Measurements from ENCODE around the gene DOCK6. TPM values are rescaled to one million over a fixed set of nuclear protein-coding genes. Genes with fewer than 3 reads are reported as not detected.

The DOCK6 gene
- total RNA-seq, 1 donor from 2014 or later = 86.9 TPM

GRCh38 chr19:11252665-11253355 is 9.5 kb downstream of the DOCK6 start:
- no peaks in the 10 kb centered on the region for H3K9me3 Mint-ChIP-seq (ENCODE audit: unreplicated experiment)
- no peaks in the 10 kb centered on the region for H3K27me3 Mint-ChIP-seq (ENCODE audit: unreplicated experiment)
- H3K36me3 Mint-ChIP-seq (ENCODE audit: unreplicated experiment) = peaks cover 9% of the 10 kb centered on the region
- H3K4me1 Mint-ChIP-seq (ENCODE audit: unreplicated experiment) = peaks cover under 1% of the 10 kb centered on the region
- TF ChIP-seq CTCF (IDR thresholded peaks at IDR 0.05) = no peak
- peak overlapping the region; percentile 18 for H3K27ac Mint-ChIP-seq (ENCODE audit: unreplicated experiment)
- no peak for DNase-seq (ENCODE audit: extremely low spot score, unreplicated experiment)
- no peak overlapping the region for H3K4me3 Mint-ChIP-seq (ENCODE audit: unreplicated experiment)

- no peak overlapping the region for H3K27ac Mint-ChIP-seq (ENCODE audit: unreplicated experiment)
- peaks cover 15% of the 10 kb centered on the region for H3K36me3 Mint-ChIP-seq (ENCODE audit: unreplicated experiment)
- DNase-seq (ENCODE audit: extremely low spot score, unreplicated experiment) = no peak
- H3K9me3 Mint-ChIP-seq (ENCODE audit: unreplicated experiment) = no peaks in the 10 kb centered on the region
- TF ChIP-seq CTCF (IDR thresholded peaks at IDR 0.05) = no peak
- H3K4me1 Mint-ChIP-seq (ENCODE audit: unreplicated experiment) = peaks cover 3% of the 10 kb centered on the region
- no peak overlapping the region for H3K4me3 Mint-ChIP-seq (ENCODE audit: unreplicated experiment)
- no peaks in the 10 kb centered on the region for H3K27me3 Mint-ChIP-seq (ENCODE audit: unreplicated experiment)
These were observed 10.5 kb downstream of the DOCK6 start for GRCh38 chr19:11251650-11252314.

- Mint-ChIP-seq H3K9me3 (ENCODE audit: unreplicated experiment) (no peaks in the 10 kb centered on the region), H3K27ac (ENCODE audit: unreplicated experiment) (no peak overlapping the region), H3K4me1 (ENCODE audit: unreplicated experiment) (peaks cover 3% of the 10 kb centered on the region), H3K27me3 (ENCODE audit: unreplicated experiment) (no peaks in the 10 kb centered on the region), H3K36me3 (ENCODE audit: unreplicated experiment) (peaks cover 20% of the 10 kb centered on the region), H3K4me3 (ENCODE audit: unreplicated experiment) (no peak overlapping the region)
- no peak for DNase-seq (ENCODE audit: extremely low spot score, unreplicated experiment)
- TF ChIP-seq CTCF (IDR thresholded peaks at IDR 0.05) = no peak
These were observed 11.1 kb downstream of the DOCK6 start for GRCh38 chr19:11251217-11251616.

GRCh38 chr19:11248852-11249251 is 13.5 kb downstream of the DOCK6 start:
- H3K27me3 Mint-ChIP-seq (ENCODE audit: unreplicated experiment) = no peaks in the 10 kb centered on the region
- H3K4me1 Mint-ChIP-seq (ENCODE audit: unreplicated experiment) = peaks cover 3% of the 10 kb centered on the region
- peaks cover 22% of the 10 kb centered on the region for H3K36me3 Mint-ChIP-seq (ENCODE audit: unreplicated experiment)
- no peak overlapping the region for H3K4me3 Mint-ChIP-seq (ENCODE audit: unreplicated experiment)
- TF ChIP-seq CTCF (IDR thresholded peaks at IDR 0.05) = no peak
- no peak overlapping the region for H3K27ac Mint-ChIP-seq (ENCODE audit: unreplicated experiment)
- no peak for DNase-seq (ENCODE audit: extremely low spot score, unreplicated experiment)
- no peaks in the 10 kb centered on the region for H3K9me3 Mint-ChIP-seq (ENCODE audit: unreplicated experiment)

- H3K27ac Mint-ChIP-seq (ENCODE audit: unreplicated experiment) = no peak overlapping the region
- H3K4me1 Mint-ChIP-seq (ENCODE audit: unreplicated experiment) = peaks cover 8% of the 10 kb centered on the region
- no peaks in the 10 kb centered on the region for H3K9me3 Mint-ChIP-seq (ENCODE audit: unreplicated experiment)
- H3K27me3 Mint-ChIP-seq (ENCODE audit: unreplicated experiment) = no peaks in the 10 kb centered on the region
- no peak for TF ChIP-seq CTCF (IDR thresholded peaks at IDR 0.05)
- peaks cover 22% of the 10 kb centered on the region for H3K36me3 Mint-ChIP-seq (ENCODE audit: unreplicated experiment)
- H3K4me3 Mint-ChIP-seq (ENCODE audit: unreplicated experiment) = no peak overlapping the region
- DNase-seq (ENCODE audit: extremely low spot score, unreplicated experiment) = no peak
These were observed 14.4 kb downstream of the DOCK6 start for GRCh38 chr19:11247934-11248333.

Measured in osteocyte (in vitro differentiated cells).